GF-D8 (cell line): Measurements from ENCODE around the gene PSMA2.
"Not testable (repeated sequence)": the region's sequence is repeated elsewhere in the genome, so short reads cannot be mapped to it uniquely, and the experiment has no call there.

Experiments
- DNase-seq: peaks from one replicate; lab custom pipeline; 2025; lab: John Stamatoyannopoulos, UW

The PSMA2 gene

DNA sequence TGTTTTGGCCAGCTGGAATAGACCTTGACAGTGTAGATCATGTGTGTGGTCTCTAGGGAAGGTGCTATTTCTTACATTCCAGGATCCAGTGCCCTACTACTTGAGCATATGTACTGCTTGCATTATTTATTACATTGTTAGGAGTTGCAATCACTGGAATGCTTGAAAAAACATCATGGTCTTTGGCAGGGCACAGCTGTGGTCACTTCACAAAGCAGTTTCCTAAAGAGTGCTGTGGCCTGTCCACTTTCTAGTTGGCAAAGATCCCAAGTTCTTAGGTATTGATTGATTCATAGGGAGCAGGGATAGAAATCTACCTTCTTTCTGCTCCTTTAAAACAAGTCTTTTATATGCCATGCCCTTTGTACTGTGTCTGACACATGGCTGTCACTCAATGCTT lies 24.7 kb downstream of the PSMA2 start:
- DNase-seq = no peak

DNA sequence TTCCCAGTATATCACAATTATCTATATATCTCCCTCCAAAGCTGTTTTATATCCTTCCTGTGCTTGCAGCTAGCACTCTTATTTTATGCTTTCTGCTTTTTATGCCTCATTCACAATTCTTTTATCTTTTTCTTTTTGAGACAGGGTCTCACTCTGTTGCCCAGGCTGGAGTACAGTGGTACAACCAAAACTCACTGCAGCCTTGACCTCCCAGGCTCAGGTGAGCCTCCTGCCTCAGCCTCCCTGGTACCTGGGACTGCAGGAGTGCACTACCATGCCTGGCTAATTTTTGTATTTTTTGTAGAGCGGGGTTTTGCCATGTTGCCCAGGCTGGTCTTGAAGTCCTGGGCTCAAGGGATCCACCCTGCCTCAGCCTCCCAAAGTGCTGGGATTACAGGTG lies 25.8 kb downstream of the PSMA2 start:
- DNase-seq = no peak

DNA sequence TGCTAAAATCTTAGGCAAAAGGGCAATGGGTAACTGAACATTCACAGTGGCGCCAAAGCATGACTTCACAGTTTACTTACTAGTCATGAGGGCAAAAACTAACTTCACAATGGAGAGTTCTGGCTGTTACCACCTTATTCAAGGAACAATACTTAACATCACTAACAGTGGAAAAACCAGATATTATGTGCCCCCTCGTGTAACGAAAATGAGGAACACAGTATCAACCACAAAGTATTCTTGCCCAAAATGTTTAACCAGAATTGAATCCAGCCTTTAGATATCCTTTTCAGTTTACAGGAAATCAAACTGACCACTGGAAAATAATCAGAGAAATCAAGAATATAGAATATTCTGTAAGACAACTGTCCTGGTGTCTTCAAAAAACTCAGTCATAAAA lies 29.6 kb downstream of the PSMA2 start:
- DNase-seq = peak; percentile 83

DNA sequence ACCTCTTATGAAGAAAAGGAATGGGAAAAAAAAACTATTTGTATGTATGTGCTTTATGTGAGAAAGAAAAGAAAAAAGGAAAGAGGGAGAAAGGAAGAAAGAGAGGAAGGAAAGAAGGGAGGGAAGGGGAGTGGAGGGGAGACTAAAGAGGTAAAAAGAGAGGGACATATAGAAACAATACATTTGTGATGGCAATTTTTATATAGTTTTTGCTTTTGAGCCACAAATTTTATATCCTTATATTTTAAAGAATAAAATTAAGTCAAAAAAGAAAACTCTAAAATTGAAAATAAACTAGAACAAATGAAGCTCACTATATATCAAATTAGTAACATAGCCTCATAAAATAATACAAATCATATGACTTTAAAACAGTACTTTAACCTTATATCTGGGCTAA lies 31.1 kb downstream of the PSMA2 start:
- DNase-seq = no peak

DNA sequence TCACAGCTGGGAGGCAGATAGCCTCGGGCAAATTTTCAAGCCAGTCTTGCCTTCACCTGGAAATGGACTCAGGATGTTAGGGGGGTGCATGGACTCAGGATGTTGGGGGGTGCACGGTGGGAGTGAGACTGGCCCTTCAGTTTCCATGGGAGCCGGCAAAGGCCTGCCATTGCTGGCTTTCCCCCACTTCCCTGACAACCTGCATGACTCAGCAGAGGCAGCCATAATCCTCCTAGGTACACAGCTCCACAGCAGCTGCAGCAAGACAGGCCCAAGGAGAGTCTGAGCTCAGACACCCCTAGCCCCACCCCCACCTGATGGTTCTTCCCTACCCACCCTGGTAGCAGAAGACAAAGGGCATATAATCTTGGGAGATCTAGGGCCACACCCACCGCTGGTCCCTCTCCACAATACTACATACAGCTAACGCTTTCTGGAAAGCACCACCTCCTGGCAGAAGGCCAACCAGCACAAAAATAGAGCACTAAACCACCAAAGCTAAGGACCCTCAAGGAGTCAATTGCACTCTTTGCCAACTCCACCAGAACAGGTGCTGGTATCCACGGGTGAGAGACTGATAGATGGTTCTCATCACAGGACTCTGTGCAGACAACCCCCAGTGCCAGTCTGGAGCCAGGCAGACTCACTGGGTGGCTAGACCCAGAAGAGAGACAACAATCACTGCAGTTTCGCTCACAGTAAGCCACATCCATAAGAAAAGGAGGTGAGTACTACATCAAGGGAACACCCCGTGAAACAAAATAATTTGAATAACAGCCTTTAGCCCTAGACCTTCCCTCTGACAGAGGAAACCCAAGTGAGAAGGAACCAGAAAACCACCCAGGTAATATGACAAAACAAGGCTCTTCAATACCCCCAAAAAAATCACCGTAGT lies 38.4 kb downstream of the PSMA2 start:
- no peak for DNase-seq

DNA sequence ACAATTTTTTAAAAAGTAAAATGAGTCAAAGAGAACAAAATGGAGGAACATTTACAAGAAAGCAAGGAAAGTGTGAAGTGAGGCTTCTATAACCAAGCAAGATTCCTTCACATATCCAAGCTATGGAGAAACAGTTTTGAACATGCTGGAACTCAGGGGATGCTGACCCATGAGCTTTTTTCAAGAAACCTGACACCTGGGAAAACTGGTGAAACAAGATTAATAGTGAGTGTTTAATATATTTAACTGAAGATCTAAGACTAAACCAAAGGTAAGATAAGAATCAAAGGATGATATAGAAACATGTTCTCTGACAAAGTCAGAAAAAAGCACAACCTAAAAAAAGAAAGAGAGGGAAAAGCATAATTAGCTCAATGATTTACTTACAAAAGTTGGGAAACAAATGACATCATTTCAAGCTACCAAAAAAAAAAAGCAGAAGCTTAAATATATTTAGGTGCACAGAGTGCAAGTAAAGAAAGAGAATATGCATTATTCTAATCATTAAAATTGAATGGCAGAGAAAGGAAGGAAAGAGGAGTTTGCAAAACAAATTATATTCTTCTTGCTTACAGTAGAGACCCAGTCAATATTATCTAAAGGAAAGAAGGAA lies 45.0 kb downstream of the PSMA2 start:
- no peak for DNase-seq

DNA sequence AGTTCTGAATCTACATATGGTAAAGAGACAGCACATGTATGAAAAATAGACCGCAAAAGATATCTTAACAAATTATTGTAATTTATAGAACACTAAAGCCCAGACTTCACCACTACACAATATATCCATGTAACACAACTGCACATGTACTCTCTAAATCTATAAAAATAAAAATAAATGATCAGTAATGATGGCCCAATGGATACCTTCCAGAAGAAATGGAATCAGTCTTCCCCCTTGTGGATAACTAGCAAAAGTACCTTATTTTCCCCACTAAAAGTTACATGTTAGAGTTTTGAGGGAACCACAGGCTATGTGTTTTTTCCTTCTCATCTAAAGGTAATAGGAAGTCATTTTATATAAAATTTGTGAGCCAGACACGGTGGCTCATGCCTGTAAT lies 45.8 kb downstream of the PSMA2 start:
- DNase-seq = no peak

DNA sequence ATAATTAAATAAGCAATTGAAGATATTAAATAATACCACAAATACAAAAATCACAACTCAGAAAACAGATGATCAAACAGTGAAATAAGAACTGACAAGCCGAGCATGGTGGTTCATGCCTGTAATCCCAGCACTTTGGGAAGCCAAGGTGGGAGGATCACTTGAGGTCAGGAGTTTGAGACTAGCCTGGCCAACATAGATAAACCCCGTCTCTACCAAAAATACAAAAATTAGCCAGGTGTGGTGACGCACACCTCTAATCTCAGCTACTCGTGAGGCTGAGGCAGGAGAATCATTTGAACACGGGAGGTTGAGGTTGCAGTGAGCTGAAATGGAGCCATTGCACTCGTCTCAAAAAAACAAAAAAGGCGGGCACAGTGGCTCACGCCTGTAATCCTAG lies 46.8 kb downstream of the PSMA2 start:
- not testable (repeated sequence) for DNase-seq

DNA sequence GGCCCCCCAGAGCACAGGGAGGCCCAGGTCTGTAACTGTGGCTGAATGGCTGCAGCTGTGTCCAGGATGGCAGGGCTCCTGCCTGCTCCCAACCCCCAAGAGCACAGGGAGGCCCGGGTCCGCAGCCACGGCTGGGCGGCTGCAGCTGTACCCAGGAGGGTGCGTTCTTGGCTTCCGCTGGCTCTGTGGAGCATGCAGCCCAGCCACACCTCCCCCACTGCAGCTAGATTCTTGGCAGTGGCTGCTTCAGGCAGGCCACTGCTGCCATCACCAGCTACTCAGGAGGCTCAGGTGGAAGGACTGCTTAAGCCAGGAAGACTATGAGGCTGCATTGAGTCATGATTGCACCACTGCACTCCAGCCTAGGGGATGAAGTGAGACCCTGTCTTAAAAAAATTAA lies 48.0 kb downstream of the PSMA2 start:
- DNase-seq = no peak

DNA sequence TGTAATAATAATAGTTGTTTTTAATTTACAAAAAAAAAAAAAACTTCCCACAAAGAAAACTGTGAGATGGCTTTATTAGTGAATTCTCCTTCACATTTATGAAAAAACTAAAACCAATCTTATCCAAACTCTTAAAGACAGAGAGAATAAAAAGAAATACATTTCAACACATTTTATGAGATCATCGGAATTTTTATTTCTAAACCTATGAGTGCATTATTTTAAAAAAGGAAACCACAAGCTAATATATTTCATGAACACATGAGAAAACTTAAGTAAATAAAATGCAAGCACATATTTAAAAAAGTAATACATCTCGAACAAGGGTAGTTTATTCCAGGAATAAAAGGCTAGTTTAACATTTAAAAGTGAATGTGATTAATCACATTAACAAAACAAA lies 51.6 kb downstream of the PSMA2 start:
- no peak for DNase-seq

DNA sequence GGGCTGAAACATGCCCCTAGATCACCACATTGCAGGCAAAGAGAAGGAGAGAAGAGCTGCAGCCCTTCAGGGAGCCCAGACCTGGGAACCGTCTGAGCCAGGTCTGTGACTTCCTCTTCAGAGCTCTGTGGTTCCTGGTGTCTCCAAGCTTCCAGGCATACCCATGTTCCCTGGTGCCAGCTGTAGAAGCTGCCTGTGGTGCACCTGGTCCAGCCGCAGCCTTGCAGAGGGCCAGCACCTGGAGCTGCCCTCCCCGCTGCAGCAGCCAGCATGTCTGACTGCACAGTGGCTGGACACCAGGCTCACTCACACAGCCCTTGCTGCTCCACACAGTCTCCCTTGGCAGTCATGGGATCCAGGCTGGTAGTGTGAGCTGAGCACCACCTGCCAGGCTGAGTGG lies 53.7 kb downstream of the PSMA2 start:
- no peak for DNase-seq

DNA sequence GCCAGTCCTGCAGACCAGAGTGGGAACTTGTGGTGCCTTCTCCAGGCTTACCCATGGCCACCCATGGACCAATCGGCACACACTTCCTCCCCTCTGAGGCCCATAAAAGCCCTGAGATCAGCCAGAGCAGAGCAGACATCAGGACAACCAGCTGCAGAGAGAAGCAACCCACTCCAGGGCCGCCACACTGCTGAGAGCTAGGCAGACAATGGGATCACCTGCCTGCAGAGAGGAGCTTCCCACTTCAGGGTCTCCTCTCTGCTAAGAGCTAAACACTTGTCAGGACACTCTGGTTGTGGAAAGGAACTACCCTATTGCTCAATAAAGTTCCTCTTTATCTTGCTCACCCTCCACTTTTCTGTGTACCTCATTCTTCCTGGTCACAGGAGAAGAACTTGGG lies 54.1 kb downstream of the PSMA2 start:
- DNase-seq = peak; percentile 92

DNA sequence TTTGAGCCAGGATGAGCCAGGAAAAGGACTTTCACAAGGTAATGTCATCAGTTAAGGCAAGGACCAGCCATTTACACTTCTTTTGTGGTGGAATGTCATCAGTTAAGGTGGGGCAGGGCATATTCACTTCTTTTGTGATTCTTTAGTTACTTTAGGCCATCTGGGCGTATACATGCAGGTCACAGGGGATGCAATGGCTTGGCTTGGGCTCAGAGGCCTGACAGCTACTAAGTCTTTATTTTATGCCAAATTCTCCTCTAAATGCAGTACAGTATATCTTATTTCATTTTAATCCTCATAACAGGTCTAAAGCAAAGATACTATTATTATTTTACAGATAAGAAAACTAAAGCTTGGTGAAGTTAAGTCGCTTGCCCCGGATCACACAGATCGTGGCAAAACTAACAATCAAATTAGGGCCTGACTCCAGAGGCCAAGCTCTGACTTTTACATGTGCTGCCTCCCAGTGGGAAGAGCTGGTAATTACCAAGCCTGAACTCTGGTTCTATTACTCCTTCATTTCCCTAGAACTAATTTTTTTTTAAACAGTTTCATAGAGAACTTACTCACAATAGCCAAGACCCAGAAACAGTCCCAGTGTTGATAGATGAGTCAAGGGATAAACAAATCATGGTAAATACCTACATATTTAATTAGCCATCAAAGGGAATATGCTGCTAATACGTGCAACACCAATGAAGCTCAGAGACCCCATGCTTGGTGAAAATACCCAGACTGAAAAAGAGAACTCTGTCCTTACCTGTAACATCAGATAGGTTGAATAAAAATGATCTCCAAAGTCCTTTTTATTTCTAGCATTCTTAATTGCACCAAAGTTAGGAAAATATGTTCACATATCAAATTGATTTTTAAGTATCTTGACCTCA lies 55.5 kb downstream of the PSMA2 start:
- peak; percentile 40 for DNase-seq

DNA sequence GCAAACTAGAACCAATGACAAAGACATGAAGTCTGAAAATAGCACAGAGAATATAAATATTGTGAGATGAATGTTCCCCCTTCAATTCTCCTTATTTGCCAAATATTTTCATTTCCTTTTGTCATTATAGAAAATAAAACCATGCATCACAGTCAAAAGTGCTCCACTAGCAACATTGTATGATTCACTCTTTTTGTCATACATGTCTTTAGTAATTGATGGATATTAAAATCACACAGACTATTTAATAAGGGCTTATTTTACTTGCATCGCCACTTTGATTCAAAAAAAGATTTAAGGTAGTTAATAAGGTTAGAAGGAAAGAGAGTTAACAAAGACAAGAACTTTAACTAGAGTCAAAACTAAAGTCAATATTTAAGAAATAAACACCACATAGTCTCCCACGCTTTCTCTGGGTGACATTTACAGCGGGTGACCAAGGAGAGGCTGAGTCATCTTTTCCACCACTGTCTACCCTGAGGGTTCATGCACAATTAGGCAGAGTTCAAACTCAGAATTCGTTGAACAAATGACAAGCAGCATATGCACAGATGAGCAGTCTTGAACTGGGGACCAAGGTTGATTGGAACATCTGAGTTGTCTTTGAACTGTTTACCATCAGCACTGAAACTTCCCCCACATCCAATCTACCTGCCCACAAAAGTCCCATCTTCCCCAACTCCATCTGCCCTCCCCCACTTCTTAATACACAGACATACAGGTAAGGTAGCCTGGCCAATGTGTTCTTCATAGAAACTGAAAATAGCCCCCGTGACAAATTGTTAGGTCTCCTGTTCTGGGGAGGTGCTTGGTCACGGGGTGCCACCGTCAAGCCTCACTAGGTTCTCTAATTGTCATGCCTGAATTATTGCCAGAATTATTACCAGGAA lies 62.6 kb downstream of the PSMA2 start:
- DNase-seq = no peak

DNA sequence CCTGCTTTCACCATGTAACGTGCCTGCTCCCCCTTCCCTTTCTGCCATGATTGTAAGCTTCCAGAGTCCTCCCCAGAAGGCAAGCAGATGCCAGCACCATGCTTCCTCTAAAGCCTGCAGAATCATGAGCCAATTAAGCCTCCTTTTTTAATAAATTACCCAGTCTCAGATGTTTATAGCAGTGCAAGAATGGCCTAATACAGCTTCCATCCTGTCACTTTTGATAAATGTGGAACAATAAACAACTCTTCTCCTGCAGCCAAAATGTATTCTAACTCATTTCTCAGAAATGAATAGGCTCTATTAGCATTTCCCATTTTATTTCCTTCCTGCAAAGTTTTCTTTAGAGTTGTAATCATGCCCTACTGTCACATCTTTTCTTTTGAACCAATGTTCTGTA lies 63.5 kb downstream of the PSMA2 start:
- no peak for DNase-seq
